H1 (cell line): ENCODE data around the gene WSCD2. TPM values are rescaled to one million over a fixed set of nuclear protein-coding genes. Genes with fewer than 3 reads are reported as not detected.

ENCODE experiments used
- GABPA ChIP-seq: IDR thresholded peaks from 2 replicates; pipeline ENCODE4 v1.6.1; 2011; ENCODE audit warnings: mild to moderate bottlenecking, low read length, moderate library complexity, borderline replicate concordance; ENCODE audit not compliant: insufficient read depth
- KDM1A ChIP-seq: fragments of 200-600, 300-600 bp; sonication (generic); IDR thresholded peaks from 2 replicates; pipeline ENCODE4 v1.7.1; 2016; ENCODE audit warnings: mild to moderate bottlenecking, low read length, borderline replicate concordance
- RBBP5 ChIP-seq: IDR thresholded peaks from 2 replicates; pipeline ENCODE4 v1.7.1; 2012; ENCODE audit warnings: low read depth, mild to moderate bottlenecking, inconsistent platforms, low read length, moderate library complexity, borderline replicate concordance
- SAP30 ChIP-seq: fragments of 300-600 bp; sonication (generic); IDR thresholded peaks from 2 replicates; pipeline ENCODE4 v1.7.1; 2012; ENCODE audit warnings: low read length, moderate library complexity, mild to moderate bottlenecking, inconsistent platforms; ENCODE audit not compliant: insufficient read depth, insufficient replicate concordance
- TAF1 ChIP-seq: IDR thresholded peaks from 2 replicates; pipeline ENCODE4 v1.6.1; 2011; ENCODE audit warnings: mild to moderate bottlenecking, low read depth, low read length
- polyA plus RNA-seq, 7 experiments: library from polyadenylated mRNA; depleted of rRNA in 3 of 7; stranded (reverse) in 5 of 7; unstranded in 2 of 7; fragments of >200 nt in 5 of 7; fragments of 200-250 nt in 2 of 7; gene quantifications; 1 replicate in 5 of 7; 2 replicates in 1 of 7; 4 replicates in 1 of 7; pipeline versions ENCODE4 v1.2.1 to v1.2.3, GENCODE V29; 2011 to 2013; ENCODE audit warnings: missing spikeins in 2 of 7, mixed read lengths in 2 of 7
- total RNA-seq: library from RNA; stranded (reverse); fragmentation: NEBNext Ultra II Directional; extraction: Animal tissue kit (Norgen Biotek cat#: 25700); gene quantifications from 2 replicates; pipeline ENCODE4 v1.2.1, GENCODE V29; 2021
- TF ChIP-seq, protein P1 (sequence below): IDR thresholded peaks from 2 replicates; pipeline ENCODE4 v1.6.1; 2012; ENCODE audit warnings: low read length, inconsistent platforms

WSCD2 gene
- total and polyA plus RNA-seq, 2 of the 8 experiments (the other 6 are each of a cell fraction or from before 2014, with no cell fraction given), result 1.3 to 2.2 TPM

DNA sequence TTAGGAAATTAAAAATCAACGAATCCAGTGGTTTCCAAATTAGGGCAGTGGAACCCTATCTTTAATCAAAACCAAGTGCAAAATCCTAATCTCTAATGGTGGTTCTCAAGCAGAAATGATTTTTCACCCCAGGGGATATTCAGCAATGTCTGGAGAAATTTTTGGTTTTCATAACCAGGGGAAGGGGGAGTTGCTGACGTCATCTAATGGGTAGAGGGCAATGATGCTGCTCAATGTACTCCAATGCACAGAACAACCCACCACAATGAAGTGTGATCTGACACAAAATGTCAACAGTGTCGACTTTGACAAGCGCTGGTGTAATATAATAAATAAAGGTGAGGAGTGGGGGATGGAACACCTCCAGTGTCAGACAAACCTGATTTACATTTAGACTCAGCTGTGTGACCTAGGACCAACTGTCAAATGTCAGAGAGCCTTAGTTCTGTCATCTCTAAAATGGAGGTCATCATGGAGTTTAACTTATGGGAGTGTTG is 128.6 kb downstream of the WSCD2 start (continued):
- no peak for TF ChIP-seq TAF1
- no peak for TF ChIP-seq RBBP5
- TF ChIP-seq GABPA, result no peak
- TF ChIP-seq KDM1A, result no peak
- TF ChIP-seq, protein P1, sequence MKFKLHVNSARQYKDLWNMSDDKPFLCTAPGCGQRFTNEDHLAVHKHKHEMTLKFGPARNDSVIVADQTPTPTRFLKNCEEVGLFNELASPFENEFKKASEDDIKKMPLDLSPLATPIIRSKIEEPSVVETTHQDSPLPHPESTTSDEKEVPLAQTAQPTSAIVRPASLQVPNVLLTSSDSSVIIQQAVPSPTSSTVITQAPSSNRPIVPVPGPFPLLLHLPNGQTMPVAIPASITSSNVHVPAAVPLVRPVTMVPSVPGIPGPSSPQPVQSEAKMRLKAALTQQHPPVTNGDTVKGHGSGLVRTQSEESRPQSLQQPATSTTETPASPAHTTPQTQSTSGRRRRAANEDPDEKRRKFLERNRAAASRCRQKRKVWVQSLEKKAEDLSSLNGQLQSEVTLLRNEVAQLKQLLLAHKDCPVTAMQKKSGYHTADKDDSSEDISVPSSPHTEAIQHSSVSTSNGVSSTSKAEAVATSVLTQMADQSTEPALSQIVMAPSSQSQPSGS, result no peak
- no peak for TF ChIP-seq SAP30
